ENCODE measurements around the gene TGOLN2.

Gene TGOLN2

GRCh38 chr2:85291425-85292023 is 36.3 kb downstream of the TGOLN2 start:
- Histone ChIP-seq H3K4me1 (ENCODE audit: control insufficient read depth, low read depth, low read length) (peaks cover 31% of the 10 kb centered on the region), H3K27ac (ENCODE audit: low read length) (no peak overlapping the region), H3K27me3 (ENCODE audit: control insufficient read depth, insufficient read depth, low read length) (no peaks in the 10 kb centered on the region), H3K9me3 (ENCODE audit: control insufficient read depth, low read depth, low read length) (no peaks in the 10 kb centered on the region), H3K9ac (ENCODE audit: low read length) (no peak overlapping the region), H3K36me3 (ENCODE audit: control insufficient read depth, low read depth, low read length) (peaks cover 25% of the 10 kb centered on the region), H3K4me3 (ENCODE audit: low read length) (no peak overlapping the region)

GRCh38 chr2:85288244-85288725 is 39.5 kb downstream of the TGOLN2 start:
- H3K9me3 ChIP-seq (ENCODE audit: control insufficient read depth, low read depth, low read length) = no peaks in the 10 kb centered on the region
- no peak overlapping the region for H3K27ac ChIP-seq (ENCODE audit: low read length)
- no peak overlapping the region for H3K9ac ChIP-seq (ENCODE audit: low read length)
- H3K36me3 ChIP-seq (ENCODE audit: control insufficient read depth, low read depth, low read length) = peaks cover 30% of the 10 kb centered on the region
- H3K4me1 ChIP-seq (ENCODE audit: control insufficient read depth, low read depth, low read length) = peaks cover 20% of the 10 kb centered on the region
- H3K27me3 ChIP-seq (ENCODE audit: control insufficient read depth, insufficient read depth, low read length) = no peaks in the 10 kb centered on the region
- H3K4me3 ChIP-seq (ENCODE audit: low read length) = no peak overlapping the region

- Histone ChIP-seq H3K9me3 (ENCODE audit: control insufficient read depth, low read depth, low read length) (no peaks in the 10 kb centered on the region), H3K4me3 (ENCODE audit: low read length) (no peak overlapping the region), H3K9ac (ENCODE audit: low read length) (no peak overlapping the region), H3K4me1 (ENCODE audit: control insufficient read depth, low read depth, low read length) (peaks cover 15% of the 10 kb centered on the region), H3K27ac (ENCODE audit: low read length) (no peak overlapping the region), H3K36me3 (ENCODE audit: control insufficient read depth, low read depth, low read length) (peaks cover 31% of the 10 kb centered on the region), H3K27me3 (ENCODE audit: control insufficient read depth, insufficient read depth, low read length) (no peaks in the 10 kb centered on the region)
These were observed 40.1 kb downstream of the TGOLN2 start for GRCh38 chr2:85287721-85288120.

GRCh38 chr2:85286918-85287317 is 40.9 kb downstream of the TGOLN2 start:
- Histone ChIP-seq H3K27ac (ENCODE audit: low read length) (no peak overlapping the region), H3K36me3 (ENCODE audit: control insufficient read depth, low read depth, low read length) (peaks cover 31% of the 10 kb centered on the region), H3K9me3 (ENCODE audit: control insufficient read depth, low read depth, low read length) (no peaks in the 10 kb centered on the region), H3K4me1 (ENCODE audit: control insufficient read depth, low read depth, low read length) (peaks cover 15% of the 10 kb centered on the region), H3K27me3 (ENCODE audit: control insufficient read depth, insufficient read depth, low read length) (no peaks in the 10 kb centered on the region), H3K4me3 (ENCODE audit: low read length) (no peak overlapping the region), H3K9ac (ENCODE audit: low read length) (no peak overlapping the region)

GRCh38 chr2:85283641-85284040 is 44.1 kb downstream of the TGOLN2 start:
- H3K36me3 ChIP-seq (ENCODE audit: control insufficient read depth, low read depth, low read length) = peaks cover 16% of the 10 kb centered on the region
- no peaks in the 10 kb centered on the region for H3K27me3 ChIP-seq (ENCODE audit: control insufficient read depth, insufficient read depth, low read length)
- no peak overlapping the region for H3K9ac ChIP-seq (ENCODE audit: low read length)

GRCh38 chr2:85282914-85283313 is 44.9 kb downstream of the TGOLN2 start:
- Histone ChIP-seq H3K9ac (ENCODE audit: low read length) (no peak overlapping the region), H3K4me3 (ENCODE audit: low read length) (no peak overlapping the region), H3K27me3 (ENCODE audit: control insufficient read depth, insufficient read depth, low read length) (no peaks in the 10 kb centered on the region), H3K9me3 (ENCODE audit: control insufficient read depth, low read depth, low read length) (no peaks in the 10 kb centered on the region), H3K27ac (ENCODE audit: low read length) (no peak overlapping the region), H3K4me1 (ENCODE audit: control insufficient read depth, low read depth, low read length) (peaks cover 5% of the 10 kb centered on the region), H3K36me3 (ENCODE audit: control insufficient read depth, low read depth, low read length) (peaks cover 14% of the 10 kb centered on the region)

More at GRCh38 chr2:85283641-85284040, 44.1 kb downstream of the TGOLN2 start:
- Histone ChIP-seq H3K4me3 (ENCODE audit: low read length) (no peak overlapping the region), H3K27ac (ENCODE audit: low read length) (no peak overlapping the region), H3K4me1 (ENCODE audit: control insufficient read depth, low read depth, low read length) (peaks cover 8% of the 10 kb centered on the region), H3K9me3 (ENCODE audit: control insufficient read depth, low read depth, low read length) (no peaks in the 10 kb centered on the region)

- Histone ChIP-seq H3K27ac (ENCODE audit: low read length) (no peak overlapping the region), H3K36me3 (ENCODE audit: control insufficient read depth, low read depth, low read length) (peaks cover 7% of the 10 kb centered on the region), H3K4me3 (ENCODE audit: low read length) (no peak overlapping the region), H3K4me1 (ENCODE audit: control insufficient read depth, low read depth, low read length) (peaks cover 12% of the 10 kb centered on the region), H3K9ac (ENCODE audit: low read length) (no peak overlapping the region), H3K9me3 (ENCODE audit: control insufficient read depth, low read depth, low read length) (no peaks in the 10 kb centered on the region), H3K27me3 (ENCODE audit: control insufficient read depth, insufficient read depth, low read length) (no peaks in the 10 kb centered on the region)
These were observed 46.2 kb downstream of the TGOLN2 start for GRCh38 chr2:85281553-85281952.

- no peak overlapping the region for H3K9ac ChIP-seq (ENCODE audit: low read length)
These were observed 49.4 kb downstream of the TGOLN2 start for GRCh38 chr2:85278361-85278760.

GRCh38 chr2:85277416-85278158 is 50.2 kb downstream of the TGOLN2 start:
- Histone ChIP-seq H3K9me3 (ENCODE audit: control insufficient read depth, low read depth, low read length) (no peaks in the 10 kb centered on the region), H3K4me1 (ENCODE audit: control insufficient read depth, low read depth, low read length) (peaks cover 25% of the 10 kb centered on the region), H3K4me3 (ENCODE audit: low read length) (no peak overlapping the region), H3K27ac (ENCODE audit: low read length) (no peak overlapping the region), H3K36me3 (ENCODE audit: control insufficient read depth, low read depth, low read length) (no peaks in the 10 kb centered on the region), H3K27me3 (ENCODE audit: control insufficient read depth, insufficient read depth, low read length) (no peaks in the 10 kb centered on the region), H3K9ac (ENCODE audit: low read length) (no peak overlapping the region)

More at GRCh38 chr2:85278361-85278760, 49.4 kb downstream of the TGOLN2 start:
- H3K36me3 ChIP-seq (ENCODE audit: control insufficient read depth, low read depth, low read length) = peaks cover 2% of the 10 kb centered on the region
- no peak overlapping the region for H3K27ac ChIP-seq (ENCODE audit: low read length)
- peaks cover 18% of the 10 kb centered on the region for H3K4me1 ChIP-seq (ENCODE audit: control insufficient read depth, low read depth, low read length)
- no peaks in the 10 kb centered on the region for H3K27me3 ChIP-seq (ENCODE audit: control insufficient read depth, insufficient read depth, low read length)
- H3K9me3 ChIP-seq (ENCODE audit: control insufficient read depth, low read depth, low read length) = no peaks in the 10 kb centered on the region
- no peak overlapping the region for H3K4me3 ChIP-seq (ENCODE audit: low read length)

- H3K27ac ChIP-seq (ENCODE audit: low read length) = no peak overlapping the region
- peaks cover 30% of the 10 kb centered on the region for H3K4me1 ChIP-seq (ENCODE audit: control insufficient read depth, low read depth, low read length)
- H3K4me3 ChIP-seq (ENCODE audit: low read length) = no peak overlapping the region
- H3K9ac ChIP-seq (ENCODE audit: low read length) = no peak overlapping the region
- no peaks in the 10 kb centered on the region for H3K27me3 ChIP-seq (ENCODE audit: control insufficient read depth, insufficient read depth, low read length)
- no peaks in the 10 kb centered on the region for H3K9me3 ChIP-seq (ENCODE audit: control insufficient read depth, low read depth, low read length)
- H3K36me3 ChIP-seq (ENCODE audit: control insufficient read depth, low read depth, low read length) = no peaks in the 10 kb centered on the region
These were observed 51.1 kb downstream of the TGOLN2 start for GRCh38 chr2:85276571-85277118.

- no peaks in the 10 kb centered on the region for H3K36me3 ChIP-seq (ENCODE audit: control insufficient read depth, low read depth, low read length)
- H3K9me3 ChIP-seq (ENCODE audit: control insufficient read depth, low read depth, low read length) = no peaks in the 10 kb centered on the region
- no peak overlapping the region for H3K4me3 ChIP-seq (ENCODE audit: low read length)
- no peak overlapping the region for H3K9ac ChIP-seq (ENCODE audit: low read length)
- H3K4me1 ChIP-seq (ENCODE audit: control insufficient read depth, low read depth, low read length) = peaks cover 31% of the 10 kb centered on the region
- H3K27me3 ChIP-seq (ENCODE audit: control insufficient read depth, insufficient read depth, low read length) = no peaks in the 10 kb centered on the region
- no peak overlapping the region for H3K27ac ChIP-seq (ENCODE audit: low read length)
These were observed 51.7 kb downstream of the TGOLN2 start for GRCh38 chr2:85275984-85276540.

Measured in iPS-18a (cell line).